NB4 (cell line): ENCODE results near the gene GNG7.

Experiments used
- POLR2A ChIP-seq: IDR thresholded peaks from 2 replicates; pipeline ENCODE4 v1.6.1; 2011; ENCODE audit warnings: mild to moderate bottlenecking; ENCODE audit not compliant: insufficient read length; ENCODE audit errors: extremely low read depth
- TF ChIP-seq, protein P1 (sequence below): IDR thresholded peaks from one replicate; pipeline ENCODE4 v1.5.1; 2012; ENCODE audit warnings: low read depth, low read length

DNA sequence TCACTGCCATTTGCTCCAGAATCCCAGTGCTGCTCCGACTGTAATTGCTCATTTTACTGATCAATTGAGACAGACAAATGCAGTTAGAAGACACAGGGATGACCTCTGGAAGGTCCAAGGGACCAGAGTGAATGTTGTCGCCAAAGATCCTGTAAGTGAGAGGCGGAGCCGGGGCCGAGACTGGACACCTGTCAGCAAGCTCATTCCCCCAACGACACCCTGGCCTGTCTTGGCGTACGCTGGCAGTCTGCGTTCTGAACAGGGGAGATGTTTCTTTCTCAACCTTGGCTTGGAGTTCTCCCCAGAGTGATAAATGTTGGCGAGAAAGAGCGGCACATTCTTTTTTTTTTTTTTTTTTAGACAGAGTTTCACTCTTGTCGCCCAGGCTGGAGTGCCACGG lies 202.3 kb downstream of the GNG7 start:
- TF ChIP-seq, protein P1, sequence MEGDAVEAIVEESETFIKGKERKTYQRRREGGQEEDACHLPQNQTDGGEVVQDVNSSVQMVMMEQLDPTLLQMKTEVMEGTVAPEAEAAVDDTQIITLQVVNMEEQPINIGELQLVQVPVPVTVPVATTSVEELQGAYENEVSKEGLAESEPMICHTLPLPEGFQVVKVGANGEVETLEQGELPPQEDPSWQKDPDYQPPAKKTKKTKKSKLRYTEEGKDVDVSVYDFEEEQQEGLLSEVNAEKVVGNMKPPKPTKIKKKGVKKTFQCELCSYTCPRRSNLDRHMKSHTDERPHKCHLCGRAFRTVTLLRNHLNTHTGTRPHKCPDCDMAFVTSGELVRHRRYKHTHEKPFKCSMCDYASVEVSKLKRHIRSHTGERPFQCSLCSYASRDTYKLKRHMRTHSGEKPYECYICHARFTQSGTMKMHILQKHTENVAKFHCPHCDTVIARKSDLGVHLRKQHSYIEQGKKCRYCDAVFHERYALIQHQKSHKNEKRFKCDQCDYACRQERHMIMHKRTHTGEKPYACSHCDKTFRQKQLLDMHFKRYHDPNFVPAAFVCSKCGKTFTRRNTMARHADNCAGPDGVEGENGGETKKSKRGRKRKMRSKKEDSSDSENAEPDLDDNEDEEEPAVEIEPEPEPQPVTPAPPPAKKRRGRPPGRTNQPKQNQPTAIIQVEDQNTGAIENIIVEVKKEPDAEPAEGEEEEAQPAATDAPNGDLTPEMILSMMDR, result no peak
- no peak for TF ChIP-seq POLR2A
